GOT3 (cell line): ENCODE results near the gene SWAP70.
"Not testable (repeated sequence)": the region's sequence is repeated elsewhere in the genome, so short reads cannot be mapped to it uniquely, and the experiment has no call there.

Source experiments
- DNase-seq: peaks from one replicate; lab custom pipeline; 2025; ENCODE audit warnings: mixed read lengths; lab: John Stamatoyannopoulos, UW

The SWAP70 gene

GRCh38 chr11:9692691-9693090 is 28.8 kb downstream of the SWAP70 start:
- DNase-seq, result no peak

GRCh38 chr11:9693801-9694553 is 30.1 kb downstream of the SWAP70 start:
- no peak for DNase-seq

DNA sequence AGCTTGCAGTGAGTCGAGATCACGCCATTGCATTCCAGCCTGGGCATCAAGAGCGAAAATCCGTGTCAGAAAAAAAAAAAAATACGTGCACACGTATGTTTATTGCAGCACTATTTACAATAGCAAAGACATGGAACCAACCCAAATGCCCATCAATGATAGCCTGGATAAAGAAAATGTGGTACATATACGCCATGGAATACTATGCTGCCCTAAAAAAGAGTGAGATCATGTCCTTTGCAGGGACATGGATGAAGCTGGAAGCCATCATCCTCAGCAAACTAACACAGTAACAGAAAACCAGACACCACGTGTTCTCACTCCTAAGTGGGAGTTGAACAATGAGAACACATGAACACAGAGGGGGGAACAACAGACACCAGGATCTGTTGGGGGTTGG is 31.4 kb downstream of the SWAP70 start:
- not testable (repeated sequence) for DNase-seq

- no peak for DNase-seq
These were observed 33.9 kb downstream of the SWAP70 start for GRCh38 chr11:9697766-9698165.

GRCh38 chr11:9700105-9700801 is 36.4 kb downstream of the SWAP70 start:
- no peak for DNase-seq

DNA sequence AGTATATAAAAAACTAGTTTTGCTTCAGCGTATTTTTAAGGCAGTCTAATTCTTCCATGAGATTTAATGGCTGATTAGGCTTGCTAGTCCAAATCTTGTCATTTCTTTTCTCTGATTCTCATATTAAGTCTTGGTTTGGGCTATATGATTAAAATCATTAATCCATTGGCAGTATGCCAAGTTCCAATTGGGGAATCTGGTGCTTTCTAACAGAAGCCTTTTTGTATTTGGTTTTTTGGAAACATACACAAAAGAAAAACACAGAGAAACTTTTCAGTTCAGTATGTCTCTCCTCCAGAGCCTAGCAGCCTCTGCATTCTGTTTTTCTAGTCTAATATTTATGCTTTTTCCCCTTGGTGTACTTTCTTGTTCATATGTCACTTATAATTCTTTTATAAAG is 37.9 kb downstream of the SWAP70 start:
- DNase-seq, result no peak

DNA sequence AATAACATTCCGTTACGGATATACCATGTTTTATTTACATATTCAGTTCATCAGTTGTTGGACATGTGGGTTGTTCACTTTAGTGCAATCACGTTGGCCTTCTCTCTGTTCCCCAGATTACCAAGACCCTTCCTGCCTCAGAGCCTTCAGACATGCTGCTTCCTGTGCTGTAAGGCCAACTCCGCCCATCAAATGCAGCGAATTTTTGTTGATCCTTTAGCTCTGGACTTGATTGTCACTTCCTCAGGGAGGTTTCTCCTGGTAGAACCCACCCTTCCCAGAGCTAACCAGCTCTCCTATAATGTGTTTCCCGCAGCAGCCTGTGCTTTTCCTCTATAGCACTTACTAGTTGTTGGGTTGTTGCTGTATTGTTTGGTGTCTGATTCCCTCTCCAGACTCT is 39.4 kb downstream of the SWAP70 start:
- no peak for DNase-seq

- no peak for DNase-seq
These were observed 40.2 kb downstream of the SWAP70 start for GRCh38 chr11:9704037-9704436.

DNA sequence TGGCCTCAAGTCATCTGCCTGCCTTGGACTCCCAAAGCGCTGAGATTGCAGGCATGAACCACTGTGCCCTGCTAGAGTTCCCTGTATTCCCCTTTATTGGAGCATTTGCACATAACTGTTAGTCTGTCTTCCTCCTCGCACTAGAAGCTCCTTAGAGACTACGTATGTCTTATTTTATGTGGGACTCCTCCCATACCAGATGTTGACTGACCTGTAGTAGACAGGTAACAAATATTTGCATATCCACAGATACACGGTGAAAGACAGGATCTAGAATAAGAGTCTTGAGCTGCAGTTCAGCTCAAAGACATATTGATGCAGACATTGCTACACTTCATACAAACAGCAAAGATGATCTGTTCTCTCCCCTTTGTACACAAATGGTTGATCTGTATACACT is 40.7 kb downstream of the SWAP70 start:
- no peak for DNase-seq

GRCh38 chr11:9705361-9705760 is 41.5 kb downstream of the SWAP70 start:
- DNase-seq, result not testable (repeated sequence)

DNA sequence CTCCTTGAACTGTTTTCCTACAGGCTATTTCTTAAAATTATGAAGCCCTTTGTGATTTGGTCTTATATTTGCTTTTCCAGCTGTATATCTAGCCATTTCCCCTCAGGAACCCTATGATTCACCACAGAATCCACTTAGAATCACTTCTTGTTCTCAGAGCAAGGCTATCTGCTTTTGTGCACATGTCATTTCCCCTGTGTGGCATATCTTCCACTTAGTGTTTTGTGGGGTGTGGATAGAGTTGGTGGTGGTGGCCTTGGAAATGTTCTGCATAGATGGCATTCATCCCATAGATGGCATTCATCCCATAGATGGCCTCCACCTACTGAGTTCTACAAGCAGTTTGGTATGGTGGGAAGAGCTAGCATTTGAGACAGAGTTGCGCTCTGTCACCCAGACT is 44.7 kb downstream of the SWAP70 start:
- no peak for DNase-seq

GRCh38 chr11:9710223-9710622 is 46.3 kb downstream of the SWAP70 start:
- no peak for DNase-seq

GRCh38 chr11:9710852-9711251 is 47.0 kb downstream of the SWAP70 start:
- DNase-seq, result no peak

DNA sequence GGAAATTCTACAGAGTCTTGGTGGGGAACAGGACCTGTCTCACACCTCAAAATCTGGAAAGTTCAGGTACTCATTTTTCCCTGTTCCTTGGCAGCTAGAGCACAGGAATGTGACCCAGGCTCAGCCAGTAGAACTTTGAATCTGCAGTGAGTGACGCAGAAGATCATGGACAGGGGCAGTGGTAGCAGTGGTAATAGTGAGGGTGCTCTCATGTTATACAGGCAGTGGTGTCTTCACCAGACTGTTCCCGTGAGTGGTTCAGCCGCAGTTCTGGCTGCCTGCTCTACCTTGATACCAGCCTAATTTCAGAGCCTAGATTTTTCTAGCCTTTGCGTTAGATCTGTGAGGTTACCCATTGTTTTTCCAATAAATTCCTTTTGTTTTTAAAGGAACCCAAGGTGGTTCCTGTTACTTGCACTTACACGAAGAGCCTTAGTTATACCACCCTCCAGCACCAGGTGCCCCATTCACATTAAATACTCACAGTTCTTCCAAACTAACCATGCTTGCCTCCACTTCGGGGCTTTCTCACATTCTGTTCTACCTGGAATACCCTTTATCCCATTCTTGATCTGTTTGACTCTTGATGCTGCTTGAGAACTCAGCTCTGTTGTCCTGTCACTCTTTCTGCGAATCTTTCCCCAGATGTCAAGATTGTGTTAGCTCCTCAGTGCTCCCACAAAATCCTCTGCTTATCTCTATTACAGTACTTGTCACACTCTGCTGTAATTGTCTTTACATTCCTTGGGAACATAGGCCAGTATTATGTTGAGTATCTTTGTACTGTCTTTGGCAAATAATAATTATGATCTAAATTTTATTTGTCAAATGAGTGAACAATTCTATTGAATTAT is 47.8 kb downstream of the SWAP70 start:
- DNase-seq, result no peak

GRCh38 chr11:9714272-9714940 is 50.5 kb downstream of the SWAP70 start:
- DNase-seq, result no peak

DNA sequence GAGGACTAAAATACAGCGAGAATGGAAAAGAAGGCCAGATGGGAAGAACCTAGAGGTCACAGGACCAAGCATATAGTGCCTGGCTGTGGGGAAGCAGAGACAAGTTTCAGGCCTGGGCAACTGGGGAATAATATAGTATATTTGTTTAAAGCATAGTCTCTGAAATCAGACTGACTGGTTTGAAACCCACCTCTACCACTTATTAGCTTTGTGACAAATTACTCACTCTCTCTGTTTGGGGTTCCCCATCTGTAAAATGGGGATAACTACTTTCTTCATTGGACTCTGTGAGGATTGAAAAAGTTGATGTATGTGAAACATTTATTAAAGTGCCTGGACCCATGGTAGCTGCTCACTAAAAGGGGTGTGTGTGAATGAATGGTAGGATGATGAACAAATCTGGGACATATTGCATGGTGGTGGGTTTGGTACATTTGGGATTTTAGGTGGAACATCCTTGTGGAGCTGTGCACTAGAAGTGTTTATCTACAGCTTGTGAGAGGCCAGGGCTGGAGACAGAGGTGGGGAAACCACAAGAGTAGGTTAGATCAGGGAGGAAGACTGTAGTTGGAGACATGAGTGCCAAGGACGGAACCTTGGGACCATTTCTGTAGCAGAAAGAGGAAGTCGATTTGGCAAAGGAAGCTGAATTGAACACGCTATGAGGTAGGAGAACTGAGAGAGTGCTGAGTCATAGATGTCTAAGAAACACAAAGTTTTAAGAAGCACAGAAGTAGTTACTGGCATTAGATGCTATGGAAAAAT is 52.6 kb downstream of the SWAP70 start:
- no peak for DNase-seq

DNA sequence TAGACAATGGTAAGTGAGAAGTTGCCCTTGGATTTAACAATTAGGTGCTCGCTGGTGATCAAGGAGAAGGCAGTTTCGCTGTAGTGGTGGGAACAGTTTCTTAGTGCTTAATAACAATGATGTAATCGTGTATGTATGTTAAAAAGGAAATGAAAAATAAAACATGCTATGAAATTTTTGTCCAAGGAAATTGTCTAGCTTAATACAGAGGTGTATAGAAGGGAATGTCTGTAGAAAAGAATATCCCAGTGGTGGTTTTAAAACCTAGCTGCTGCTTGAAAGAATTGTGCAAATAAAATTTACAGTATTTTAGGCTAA is 53.1 kb downstream of the SWAP70 start:
- no peak for DNase-seq

DNA sequence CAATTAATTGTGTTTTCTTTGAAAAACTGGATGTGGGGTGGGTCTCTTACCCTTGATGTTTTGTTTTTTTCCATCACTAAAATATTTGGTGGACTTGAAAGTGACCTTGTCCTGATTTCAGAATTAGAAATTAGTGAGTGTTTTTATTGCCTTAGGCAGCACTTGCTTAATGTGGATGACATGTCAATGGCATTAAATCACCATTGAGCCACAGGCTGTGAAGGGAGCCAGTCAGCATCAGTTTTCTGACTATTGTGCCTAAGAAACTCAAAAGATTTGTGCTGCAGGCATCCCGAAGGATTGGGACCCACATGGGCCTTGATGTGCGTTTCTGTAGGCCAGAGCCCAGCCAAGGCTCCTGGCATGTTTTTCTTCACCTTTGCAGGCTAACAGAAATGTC is 53.8 kb downstream of the SWAP70 start:
- DNase-seq, result no peak

DNA sequence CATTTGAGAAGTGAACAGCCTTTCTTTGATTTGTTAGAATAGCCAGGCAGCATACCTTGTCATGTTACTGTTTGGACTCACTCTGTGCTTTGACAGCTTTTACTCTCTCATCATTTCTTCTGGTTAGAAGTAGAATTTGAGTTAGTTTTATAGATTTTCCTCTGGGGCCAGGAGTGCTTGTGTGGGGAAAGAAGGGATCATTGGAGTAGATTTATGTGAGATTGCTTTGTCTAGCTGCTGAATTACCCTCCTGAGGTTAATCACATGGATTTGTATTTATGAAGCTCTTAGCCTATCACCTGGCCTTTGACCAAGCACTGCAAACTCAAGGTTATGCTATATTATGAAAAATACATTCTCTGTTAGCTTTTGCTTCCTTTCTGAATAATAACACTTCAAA is 54.3 kb downstream of the SWAP70 start:
- DNase-seq, result no peak

DNA sequence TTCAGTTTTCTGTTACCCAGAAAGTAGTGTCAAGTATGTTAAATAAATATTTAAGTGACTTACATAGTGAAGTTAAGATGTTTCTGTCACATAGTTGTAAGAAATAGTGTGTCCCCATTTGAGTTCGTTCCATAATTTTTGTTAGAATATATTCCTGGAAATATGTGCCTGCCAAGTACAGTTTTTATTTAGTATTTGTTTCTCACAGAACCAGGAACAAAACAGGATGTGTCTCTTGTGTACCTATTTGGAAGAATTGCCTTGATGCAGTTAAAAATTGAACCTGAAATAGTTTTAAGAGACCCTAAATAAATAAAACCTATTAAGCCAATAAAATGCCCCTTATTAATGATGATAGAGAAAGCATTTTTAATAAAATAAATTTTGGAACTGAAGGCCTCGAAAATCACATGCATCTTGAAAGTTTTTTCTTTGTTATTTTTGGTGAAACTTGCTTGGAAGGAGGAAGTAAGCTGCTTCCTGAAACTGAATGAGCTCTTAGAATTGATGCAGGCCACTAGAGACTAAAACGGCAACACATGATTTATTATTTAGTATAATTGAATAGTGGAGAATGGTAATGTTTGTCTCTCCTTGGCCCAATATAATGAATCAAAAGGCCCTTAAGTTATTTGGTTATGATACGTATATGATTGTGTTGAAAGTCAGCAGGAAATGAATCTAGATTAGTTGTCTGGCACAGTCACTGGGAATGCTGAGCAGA is 55.9 kb downstream of the SWAP70 start:
- DNase-seq, result no peak

DNA sequence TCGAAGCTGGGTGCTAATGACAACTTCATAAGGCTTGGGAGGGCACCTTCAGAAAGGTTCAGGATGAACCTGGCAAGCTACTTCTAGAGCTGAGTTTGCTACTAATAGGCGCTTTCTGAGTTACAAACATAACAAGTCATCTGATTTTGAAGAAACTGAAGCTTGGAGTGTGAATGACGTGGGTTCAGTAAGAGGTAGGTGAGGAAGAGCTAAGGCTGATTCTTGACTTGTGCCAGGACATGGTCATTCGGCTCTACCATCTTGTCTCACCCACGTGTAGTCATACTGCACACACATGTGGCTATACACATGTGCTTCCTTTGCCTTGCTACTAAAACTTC is 56.4 kb downstream of the SWAP70 start:
- DNase-seq, result no peak
